Panc1 (cell line): Measurements from ENCODE around the gene RHBDF2. TPM values are rescaled to one million over a fixed set of nuclear protein-coding genes. Genes with fewer than 3 reads are reported as not detected.

Experiments used
- ATAC-seq: fragments of 200-7000 bp; cut with Tn5 transposase; 2 replicates; pipeline ENCODE4 v1.9.1; 2020; ENCODE audit warnings: mild to moderate bottlenecking, moderate library complexity
- BruUV-seq: library from RNA; stranded (reverse); fragments of 400-500 nt; replicated peaks from 2 replicates; lab custom pipeline; 2021; lab: Mats Ljungman, UMichigan
- CTCF ChIA-PET: fragments of 300-600 bp; sonication (Branson Sonifier 250); formaldehyde crosslinking; loops from one replicate; lab custom pipeline; 2022; ENCODE audit warnings: antibody characterized with exemption; lab: Charles Lee
- POLR2A ChIA-PET: fragments of 300-600 bp; sonication (Branson Sonifier 250); formaldehyde crosslinking; loops from one replicate; lab custom pipeline; 2022; ENCODE audit warnings: antibody characterized with exemption; lab: Charles Lee
- DNase-seq: peaks from one replicate; pipeline ENCODE4 v3.0.0-alpha.2; 2010; ENCODE audit warnings: low read depth, low spot score
- H3K27ac ChIP-seq: 2 replicates; pipeline ENCODE4 v1.5.1; 2011; ENCODE audit warnings: mild to moderate bottlenecking, low read length, inconsistent platforms
- H3K27me3 ChIP-seq: fragments of 200-500 bp; sonication (Bioruptor generic); 2 replicates; pipeline ENCODE4 v1.6.0; 2014; ENCODE audit warnings: low read length, inconsistent platforms; ENCODE audit not compliant: control insufficient read depth, insufficient read depth
- H3K36me3 ChIP-seq: fragments of 200-500 bp; sonication (Bioruptor generic); 2 replicates; pipeline ENCODE4 v1.5.1; 2014; ENCODE audit warnings: inconsistent platforms, mild to moderate bottlenecking, low read length, moderate library complexity; ENCODE audit not compliant: control insufficient read depth, insufficient read depth
- H3K4me1 ChIP-seq: 2 replicates; pipeline ENCODE4 v1.5.1; 2011; ENCODE audit warnings: inconsistent platforms, mild to moderate bottlenecking, low read length, moderate library complexity; ENCODE audit not compliant: control insufficient read depth, insufficient read depth
- H3K4me3 ChIP-seq, 2 experiments: 2 replicates each; pipeline ENCODE4 v1.5.1; 2011 to 2012; ENCODE audit warnings: low read depth in 2 of 2, low read length in 2 of 2, mild to moderate bottlenecking in 2 of 2, inconsistent platforms in 1 of 2, moderate library complexity in 1 of 2
- H3K9me3 ChIP-seq: fragments of 200-500 bp; sonication (Bioruptor generic); 2 replicates; pipeline ENCODE4 v1.5.1; 2014; ENCODE audit warnings: low read depth, mild to moderate bottlenecking, inconsistent platforms, low read length, moderate library complexity; ENCODE audit not compliant: control insufficient read depth, insufficient read depth
- CTCF ChIP-seq: fragments of 450-650 bp; IDR thresholded peaks from 2 replicates; pipeline ENCODE4 v1.5.1; 2017; ENCODE audit warnings: mild to moderate bottlenecking
- POLR2AphosphoS5 ChIP-seq: IDR thresholded peaks from 2 replicates; pipeline ENCODE4 v1.6.1; 2012; ENCODE audit warnings: mild to moderate bottlenecking, low read depth, low read length, moderate library complexity
- REST ChIP-seq, 2 experiments: IDR thresholded peaks; 2 replicates each; pipeline ENCODE4 v1.6.1; 2011 to 2012; ENCODE audit warnings: low read depth in 2 of 2, control low read depth in 1 of 2, low read length in 1 of 2, mild to moderate bottlenecking in 1 of 2, moderate library complexity in 1 of 2; ENCODE audit not compliant: insufficient read depth in 1 of 2
- SIN3A ChIP-seq: IDR thresholded peaks from 2 replicates; pipeline ENCODE4 v1.6.1; 2012; ENCODE audit warnings: low read depth, mild to moderate bottlenecking, low read length, moderate library complexity, borderline replicate concordance; ENCODE audit not compliant: insufficient read depth
- TCF7L2 ChIP-seq: IDR thresholded peaks from 2 replicates; pipeline ENCODE4 v1.6.1; 2011; ENCODE audit warnings: mild to moderate bottlenecking, low read depth, low read length, inconsistent platforms
- in situ Hi-C: cut with HindIII; loops from 2 replicates; pipeline ENCODE4 v1.10.0; 2016; ENCODE audit warnings: low sequenced_read_pairs, low pct_unique_long_range_greater_than_20kb
- intact Hi-C: fragments of 100-400 bp; cut with micrococcal nuclease; formaldehyde crosslinking; loops from one replicate; pipeline ENCODE4 v1.10.0; 2022; ENCODE audit not compliant: unreplicated experiment
- total RNA-seq: library from RNA; stranded (reverse); gene quantifications from one replicate; pipeline ENCODE4 v1.2.1, GENCODE V29; 2021; ENCODE audit not compliant: unreplicated experiment

The RHBDF2 gene
- total RNA-seq, 1 experiment from 2014 or later, result 67.8 TPM

GRCh38 chr17:76497979-76498875 is 3.0 kb downstream of the RHBDF2 start:
- intact Hi-C loops, result no loop called here
- peak overlapping the region; percentile 8 to 89 for H3K4me3 ChIP-seq
- ATAC-seq (peak; percentile 64), DNase-seq (no peak)
- no peaks in the 10 kb centered on the region for H3K9me3 ChIP-seq
- in situ Hi-C loops, result no loop called here
- no peaks in the 10 kb centered on the region for H3K27me3 ChIP-seq
- CTCF ChIA-PET, result interaction anchor here (0.6 to 1.0 kb wide), 6 partner anchors 13 to 183 kb away, joined by 3 to 6 read pairs (median 3); partner anchors contain the start of gene AANAT
- peak overlapping the region; percentile 89 for H3K27ac ChIP-seq
- POLR2A ChIA-PET, result interaction anchor here (0.7 to 1.6 kb wide), 6 partner anchors 12 to 204 kb away, joined by 3 to 8 read pairs (median 4); no protein-coding TSS in a partner anchor
- BruUV-seq, result no TSS peak
- H3K4me1 ChIP-seq, result peaks cover 60% of the 10 kb centered on the region
- no peak for TF ChIP-seq CTCF
- TF ChIP-seq POLR2AphosphoS5, result peak; percentile 60
- peak; percentile 77; the same call in 1 of the 2 replicates for TF ChIP-seq SIN3A
- 0 out of 4 replicates have a peak, but pooled peaks of 1 of the 2 experiments have one; percentile 35 for TF ChIP-seq REST (IDR thresholded peaks at IDR 0.05; ENCODE audit: insufficient read depth in 1 of 2, low read depth in 2 of 2, low read length in 1 of 2)
- no peak for TF ChIP-seq TCF7L2
- H3K36me3 ChIP-seq, result peaks cover 7% of the 10 kb centered on the region; the same call in 1 of the 2 replicates

- in situ Hi-C loops (no loop called here), intact Hi-C loops (no loop called here)
- H3K9me3 ChIP-seq, result no peaks in the 10 kb centered on the region
- no TSS peak for BruUV-seq
- TF ChIP-seq TCF7L2, result no peak
- no peak for TF ChIP-seq CTCF
- no peak for TF ChIP-seq POLR2AphosphoS5
- TF ChIP-seq SIN3A, result no peak
- no peak for TF ChIP-seq REST (IDR thresholded peaks at IDR 0.05; ENCODE audit: insufficient read depth in 1 of 2, low read depth in 2 of 2, low read length in 1 of 2)
- peaks cover 7% of the 10 kb centered on the region; the same call in 1 of the 2 replicates for H3K36me3 ChIP-seq
- DNase-seq, result no peak
- no peaks in the 10 kb centered on the region for H3K27me3 ChIP-seq
- CTCF ChIA-PET, result interaction anchor here (0.5 to 0.8 kb wide), 5 partner anchors 14 to 658 kb away, joined by 3 to 6 read pairs (median 3); no protein-coding TSS in a partner anchor
- H3K4me1 ChIP-seq, result peaks cover 66% of the 10 kb centered on the region
- peak overlapping the region; percentile 8 to 89; a peak in 3 of 4 replicates for H3K4me3 ChIP-seq
- H3K27ac ChIP-seq, result peak overlapping the region; percentile 89
- POLR2A ChIA-PET, result interaction anchor here (0.9 kb wide), 1 partner anchor 44 kb away, joined by 8 read pairs; no protein-coding TSS in a partner anchor
- no peak for ATAC-seq
These were observed 3.6 kb downstream of the RHBDF2 start for GRCh38 chr17:76497699-76497978.
